ENCODE data around the gene GNGT1.

The GNGT1 gene

DNA sequence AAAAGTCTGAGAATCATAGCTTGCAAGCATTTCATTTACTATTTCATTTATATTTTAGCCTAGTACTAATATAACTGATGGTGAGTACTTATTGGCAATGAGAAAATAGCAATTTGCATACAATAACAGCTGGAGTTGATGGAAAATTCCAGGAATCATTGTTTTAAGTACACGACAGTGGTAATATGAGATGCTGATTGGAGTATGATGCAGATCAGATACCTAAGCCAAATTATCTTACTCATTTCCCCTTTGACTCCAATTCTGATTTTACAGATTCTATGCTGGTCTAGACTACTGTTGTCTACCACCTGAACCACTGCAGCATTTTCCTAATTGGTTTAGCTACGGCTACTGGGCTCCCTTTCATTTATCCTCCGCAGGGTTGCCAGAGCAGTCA, 51.8 kb downstream of the GNGT1 start:
- no peak overlapping the region for H3K4me3 ChIP-seq (ENCODE audit: low read depth, low read length)
- no peak for DNase-seq (ENCODE audit: low read depth)
- in situ Hi-C loops (cut with HindIII; ENCODE audit: low sequenced_read_pairs), result no loop called here
- TF ChIP-seq, protein P1, sequence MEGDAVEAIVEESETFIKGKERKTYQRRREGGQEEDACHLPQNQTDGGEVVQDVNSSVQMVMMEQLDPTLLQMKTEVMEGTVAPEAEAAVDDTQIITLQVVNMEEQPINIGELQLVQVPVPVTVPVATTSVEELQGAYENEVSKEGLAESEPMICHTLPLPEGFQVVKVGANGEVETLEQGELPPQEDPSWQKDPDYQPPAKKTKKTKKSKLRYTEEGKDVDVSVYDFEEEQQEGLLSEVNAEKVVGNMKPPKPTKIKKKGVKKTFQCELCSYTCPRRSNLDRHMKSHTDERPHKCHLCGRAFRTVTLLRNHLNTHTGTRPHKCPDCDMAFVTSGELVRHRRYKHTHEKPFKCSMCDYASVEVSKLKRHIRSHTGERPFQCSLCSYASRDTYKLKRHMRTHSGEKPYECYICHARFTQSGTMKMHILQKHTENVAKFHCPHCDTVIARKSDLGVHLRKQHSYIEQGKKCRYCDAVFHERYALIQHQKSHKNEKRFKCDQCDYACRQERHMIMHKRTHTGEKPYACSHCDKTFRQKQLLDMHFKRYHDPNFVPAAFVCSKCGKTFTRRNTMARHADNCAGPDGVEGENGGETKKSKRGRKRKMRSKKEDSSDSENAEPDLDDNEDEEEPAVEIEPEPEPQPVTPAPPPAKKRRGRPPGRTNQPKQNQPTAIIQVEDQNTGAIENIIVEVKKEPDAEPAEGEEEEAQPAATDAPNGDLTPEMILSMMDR (IDR thresholded peaks at IDR 0.05; ENCODE audit: low read depth, low read length, missing control alignments), result no peak

DNA sequence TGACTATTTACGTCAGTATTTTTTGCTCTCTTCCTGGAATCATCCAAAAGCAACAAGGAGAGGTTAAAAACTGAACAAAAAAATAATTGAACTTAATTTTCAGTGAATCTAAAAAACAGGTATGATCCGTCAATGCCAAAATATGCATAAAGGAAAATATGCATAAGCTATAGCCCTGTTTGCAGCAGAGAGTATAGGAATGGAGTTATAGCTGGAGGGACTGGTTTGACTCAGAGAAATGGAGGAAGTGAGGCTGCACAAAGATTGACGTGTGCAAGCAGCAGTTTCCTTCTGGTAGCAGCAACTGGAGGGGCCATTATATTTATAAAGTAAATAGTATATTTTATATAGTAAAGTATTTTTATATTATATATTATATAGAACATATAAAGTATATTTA, 52.3 kb downstream of the GNGT1 start:
- TF ChIP-seq, protein P1 (IDR thresholded peaks at IDR 0.05; ENCODE audit: low read depth, low read length, missing control alignments), result no peak
- in situ Hi-C loops (cut with HindIII; ENCODE audit: low sequenced_read_pairs), result no loop called here
- no peak for DNase-seq (ENCODE audit: low read depth)
- H3K4me3 ChIP-seq (ENCODE audit: low read depth, low read length), result no peak overlapping the region
